A673 (cell line): Measurements from ENCODE around the gene LPCAT1.

Experiments
- CTCF ChIP-seq: fragments of 300-800, 200-600 bp; sonication (generic); conservative IDR thresholded peaks from 2 replicates; pipeline ENCODE4 v1.5.1; 2017; ENCODE audit warnings: low read depth, mild to moderate bottlenecking, antibody characterized with exemption, low read length, moderate library complexity, mixed read lengths
- EZH2 ChIP-seq: fragments of 200-600 bp; sonication (generic); IDR thresholded peaks from 2 replicates; pipeline ENCODE4 v1.6.1; 2017; ENCODE audit warnings: borderline replicate concordance, low read depth, mild to moderate bottlenecking, mixed read lengths, antibody characterized with exemption, low read length; ENCODE audit not compliant: poor library complexity, severe bottlenecking

GRCh38 chr5:1495525-1495897 lies 28.2 kb downstream of the LPCAT1 start:
- TF ChIP-seq EZH2 (no peak), CTCF (no peak)
